Activated T-helper 9 cell treated with anti-CD3 and anti-CD28 coated beads, Interleukin-2, amount 50 U/mL, for 16 hours (primary cell): ENCODE results near the gene TNFRSF1B.
"Not testable (repeated sequence)": the region's sequence is repeated elsewhere in the genome, so short reads cannot be mapped to it uniquely, and the experiment has no call there.

ENCODE experiments used
- DNase-seq: peaks from one replicate; pipeline ENCODE4 v3.0.0-alpha.2; 2020; ENCODE audit warnings: low read depth

Gene TNFRSF1B

GRCh38 chr1:12222700-12223099 lies 55.9 kb downstream of the TNFRSF1B start:
- not testable (repeated sequence) for DNase-seq

- DNase-seq, result not testable (repeated sequence)
Observed at GRCh38 chr1:12224092-12224491, 57.3 kb downstream of the TNFRSF1B start.

- no peak for DNase-seq
Observed at GRCh38 chr1:12228979-12229378, 62.2 kb downstream of the TNFRSF1B start.

GRCh38 chr1:12229386-12229834 lies 62.6 kb downstream of the TNFRSF1B start:
- no peak for DNase-seq

- peak; percentile 77 for DNase-seq
Observed at GRCh38 chr1:12229835-12230548, 63.2 kb downstream of the TNFRSF1B start, which contains the start of gene VPS13D. TSS of gene VPS13D (plus strand) at chr1:12230030. CDS start at chr1:12234267, 4,237 bp downstream.

GRCh38 chr1:12230549-12231275 lies 63.9 kb downstream of the TNFRSF1B start:
- DNase-seq, result no peak

- no peak for DNase-seq
Observed at GRCh38 chr1:12231276-12231595, 64.4 kb downstream of the TNFRSF1B start.

- no peak for DNase-seq
Observed at GRCh38 chr1:12232221-12232620, 65.4 kb downstream of the TNFRSF1B start.

- DNase-seq, result no peak
Observed at GRCh38 chr1:12244078-12244477, 77.3 kb downstream of the TNFRSF1B start.

GRCh38 chr1:12244585-12244984 lies 77.8 kb downstream of the TNFRSF1B start:
- no peak for DNase-seq

GRCh38 chr1:12245116-12245515 lies 78.3 kb downstream of the TNFRSF1B start:
- DNase-seq, result no peak

- DNase-seq, result no peak
Observed at GRCh38 chr1:12245733-12246132, 78.9 kb downstream of the TNFRSF1B start.

- no peak for DNase-seq
Observed at GRCh38 chr1:12246584-12246983, 79.8 kb downstream of the TNFRSF1B start.

- no peak for DNase-seq
Observed at GRCh38 chr1:12249181-12249580, 82.4 kb downstream of the TNFRSF1B start.

GRCh38 chr1:12249748-12250147 lies 83.0 kb downstream of the TNFRSF1B start:
- no peak for DNase-seq

- DNase-seq, result no peak
Observed at GRCh38 chr1:12251442-12251841, 84.7 kb downstream of the TNFRSF1B start.

GRCh38 chr1:12255913-12256312 lies 89.1 kb downstream of the TNFRSF1B start:
- no peak for DNase-seq

- no peak for DNase-seq
Observed at GRCh38 chr1:12258272-12258671, 91.5 kb downstream of the TNFRSF1B start.
